Testis (tissue), 2 donors: ENCODE measurements around the gene TCF7L1.

Experiments
- CTCF ChIP-seq, 3 experiments: fragments of 450-650 bp in 2 of 3; fragments of 200-600 bp in 1 of 3; sonication (generic) in 1 of 3; IDR thresholded peaks; one replicate each; pipeline ENCODE4 v1.5.1; 2016 to 2019; ENCODE audit warnings: antibody characterized with exemption in 3 of 3, mild to moderate bottlenecking in 2 of 3, moderate library complexity in 1 of 3
- POLR2A ChIP-seq: fragments of 450-650 bp; IDR thresholded peaks from one replicate; pipeline ENCODE4 v1.6.1; 2017; ENCODE audit warnings: antibody characterized with exemption, mild to moderate bottlenecking, moderate library complexity

- TF ChIP-seq CTCF (IDR thresholded peaks at IDR 0.05), result no peak
- TF ChIP-seq POLR2A, result no peak
Observed at GRCh38 chr2:85112906-85113625, 20.1 kb upstream of the TCF7L1 start.
